ENCODE data around the gene CYP27A1.

The CYP27A1 gene

GRCh38 chr2:218773881-218774280 is 8.1 kb upstream of the CYP27A1 start:
- DNase-seq (ENCODE audit: low spot score), result no peak

DNA sequence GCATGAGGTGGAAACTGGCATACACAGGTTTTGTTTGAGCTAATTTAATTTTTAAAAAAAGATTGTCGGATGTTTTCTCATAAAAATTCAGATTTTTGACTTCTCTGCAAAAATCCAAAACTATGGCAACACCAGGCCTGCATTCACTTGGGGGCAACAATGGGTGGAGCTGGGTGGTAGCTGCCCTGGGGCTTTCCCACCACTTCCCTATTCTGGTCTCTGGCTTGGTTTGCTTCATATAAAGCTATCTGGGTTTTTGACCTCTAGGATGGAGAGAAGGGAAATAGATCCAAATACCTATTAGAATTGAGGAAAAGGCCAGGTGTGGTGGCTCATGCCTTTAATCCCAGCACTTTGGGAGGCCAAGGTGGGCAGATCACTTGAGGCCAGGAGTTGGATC is 5.5 kb upstream of the CYP27A1 start:
- DNase-seq (ENCODE audit: low spot score), result no peak

GRCh38 chr2:218777276-218777990 is 4.5 kb upstream of the CYP27A1 start:
- no peak for DNase-seq (ENCODE audit: low spot score)

- DNase-seq (ENCODE audit: low spot score), result no peak
Measured at GRCh38 chr2:218780046-218780445, 1.9 kb upstream of the CYP27A1 start.

DNA sequence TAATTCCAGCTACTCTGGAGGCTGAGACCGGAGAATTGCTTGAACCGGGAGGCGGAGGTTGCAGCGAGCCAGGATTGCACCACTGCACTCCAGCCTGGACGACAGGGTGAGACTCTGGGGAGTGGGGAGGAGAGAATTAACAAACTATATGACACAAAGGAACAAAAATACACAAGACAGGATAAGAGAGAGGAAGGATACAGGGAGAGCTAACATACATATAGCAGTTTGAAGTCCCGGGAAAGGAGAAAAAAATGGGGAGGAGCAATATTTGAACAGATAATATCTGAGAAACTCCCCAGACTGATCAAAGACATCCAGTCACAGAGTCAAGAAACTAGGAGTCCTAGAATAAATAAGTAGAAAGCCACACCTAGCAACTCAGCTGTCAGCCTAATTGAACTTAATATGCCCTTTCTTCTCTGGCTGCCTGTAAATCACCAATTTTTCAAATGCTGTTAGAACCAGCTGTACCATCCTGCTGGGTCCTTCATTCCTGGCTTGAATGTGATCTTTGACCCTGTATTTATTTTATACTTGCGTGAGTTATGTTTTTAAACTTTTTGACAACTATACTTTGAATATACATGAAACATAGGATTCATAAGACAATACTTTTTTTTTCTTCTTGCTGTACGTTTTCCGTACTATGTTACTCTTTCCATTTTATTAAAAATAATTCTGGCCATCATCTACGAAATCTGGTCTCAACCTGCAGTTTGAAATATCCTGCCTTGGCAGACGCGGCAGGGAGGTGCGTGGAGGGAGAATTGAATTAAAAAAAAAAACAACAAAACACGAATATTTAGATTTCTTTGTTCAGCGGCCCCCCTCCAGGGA is 876 bp upstream of the CYP27A1 start:
- DNase-seq (ENCODE audit: low spot score), result no peak

DNA sequence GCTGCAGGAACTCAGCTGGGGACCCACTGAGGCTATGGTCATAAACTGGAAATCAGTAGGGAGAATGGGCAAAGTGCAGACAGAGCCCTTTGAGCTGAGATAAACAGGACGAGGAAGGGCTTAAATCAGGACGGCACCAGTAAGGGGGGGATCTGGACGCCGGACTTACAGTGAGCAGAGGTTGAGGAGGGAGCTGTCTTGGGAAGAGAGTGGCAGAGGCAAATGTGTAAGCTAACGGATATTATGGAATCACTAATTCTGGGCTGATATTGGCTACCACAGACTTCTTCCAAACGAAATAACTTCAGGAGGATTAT is 539 bp downstream of the CYP27A1 start:
- no peak for DNase-seq (ENCODE audit: low spot score)

DNA sequence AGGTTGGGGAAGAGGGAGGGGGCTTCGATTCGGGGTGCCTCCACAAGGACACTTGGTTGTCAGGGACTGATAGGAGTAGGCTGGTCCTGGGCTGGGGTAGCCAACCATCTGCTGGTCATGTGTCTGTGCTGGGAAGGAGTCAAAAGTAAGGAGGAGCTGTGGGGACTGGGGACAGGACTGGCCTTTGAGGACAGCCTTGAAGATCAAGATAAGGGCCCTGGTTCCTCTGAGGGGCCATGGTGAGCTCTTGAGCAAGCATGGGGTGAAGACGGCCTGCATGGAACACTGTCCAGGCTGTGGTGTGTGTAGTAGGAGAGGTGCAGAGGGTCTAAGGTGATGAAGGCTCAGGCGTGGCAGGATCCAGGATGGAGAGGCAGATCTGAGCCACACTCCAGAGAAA is 1.7 kb downstream of the CYP27A1 start:
- DNase-seq (ENCODE audit: low spot score), result no peak

GRCh38 chr2:218785103-218785502 is 3.2 kb downstream of the CYP27A1 start:
- DNase-seq (ENCODE audit: low spot score), result no peak

DNA sequence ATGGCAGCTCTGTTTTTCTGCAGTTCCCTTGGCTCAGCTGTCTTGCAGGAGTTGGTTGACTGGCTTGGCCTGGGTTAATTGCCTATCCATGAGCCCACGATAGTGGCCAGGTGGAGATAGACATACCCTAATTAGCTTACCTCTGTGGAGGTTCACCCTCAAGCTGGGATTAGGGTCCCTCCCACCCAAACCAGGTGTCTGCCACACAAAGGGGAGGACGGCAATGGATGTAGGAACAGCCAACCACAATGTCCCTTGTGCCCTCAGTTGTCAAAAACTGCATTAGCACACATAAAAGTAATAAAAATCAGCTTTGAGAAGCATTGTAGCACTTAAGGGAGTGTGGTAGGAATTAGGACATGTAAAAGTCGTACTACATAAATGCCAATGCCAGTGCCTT is 4.2 kb downstream of the CYP27A1 start:
- DNase-seq (ENCODE audit: low spot score), result no peak

GRCh38 chr2:218788529-218789255 is 6.7 kb downstream of the CYP27A1 start:
- DNase-seq (ENCODE audit: low spot score), result no peak

DNA sequence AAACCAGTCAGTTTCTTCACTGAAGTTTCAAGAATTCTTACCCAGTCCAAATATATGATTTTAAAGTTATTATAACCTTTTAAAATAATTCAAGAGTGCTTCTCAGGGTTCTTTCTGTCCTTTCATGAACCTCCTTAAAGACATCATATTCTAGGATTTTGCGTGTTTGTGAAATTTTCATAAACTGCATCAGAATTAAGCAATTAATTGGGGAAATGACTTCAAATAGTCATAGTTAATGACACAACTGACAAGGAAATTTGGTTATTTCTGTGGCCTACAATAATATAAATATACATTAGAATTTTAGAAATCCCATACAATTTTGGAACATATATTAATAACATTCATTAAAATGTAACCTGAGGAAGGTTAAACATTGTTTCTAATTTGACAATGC is 10.5 kb downstream of the CYP27A1 start:
- no peak for DNase-seq (ENCODE audit: low spot score)

DNA sequence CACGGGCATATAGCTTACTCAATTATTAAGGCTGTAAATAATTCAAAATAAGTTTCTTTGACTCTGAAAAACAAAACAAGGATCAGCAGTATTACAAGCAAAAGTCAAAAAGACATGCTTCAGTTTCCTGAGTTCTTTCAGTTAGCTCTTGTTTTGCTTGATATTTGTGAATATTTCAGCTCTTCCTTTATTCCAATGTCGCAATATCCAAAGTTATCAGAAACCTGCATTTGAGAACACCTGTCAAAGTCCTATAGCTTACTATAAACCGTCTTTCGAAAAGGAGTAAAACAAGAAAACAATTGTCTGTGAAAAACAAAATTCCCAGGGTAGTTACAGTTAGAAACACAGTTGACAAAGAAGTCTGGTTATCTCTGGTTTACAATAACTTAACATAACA is 14.7 kb downstream of the CYP27A1 start:
- no peak for DNase-seq (ENCODE audit: low spot score)

DNA sequence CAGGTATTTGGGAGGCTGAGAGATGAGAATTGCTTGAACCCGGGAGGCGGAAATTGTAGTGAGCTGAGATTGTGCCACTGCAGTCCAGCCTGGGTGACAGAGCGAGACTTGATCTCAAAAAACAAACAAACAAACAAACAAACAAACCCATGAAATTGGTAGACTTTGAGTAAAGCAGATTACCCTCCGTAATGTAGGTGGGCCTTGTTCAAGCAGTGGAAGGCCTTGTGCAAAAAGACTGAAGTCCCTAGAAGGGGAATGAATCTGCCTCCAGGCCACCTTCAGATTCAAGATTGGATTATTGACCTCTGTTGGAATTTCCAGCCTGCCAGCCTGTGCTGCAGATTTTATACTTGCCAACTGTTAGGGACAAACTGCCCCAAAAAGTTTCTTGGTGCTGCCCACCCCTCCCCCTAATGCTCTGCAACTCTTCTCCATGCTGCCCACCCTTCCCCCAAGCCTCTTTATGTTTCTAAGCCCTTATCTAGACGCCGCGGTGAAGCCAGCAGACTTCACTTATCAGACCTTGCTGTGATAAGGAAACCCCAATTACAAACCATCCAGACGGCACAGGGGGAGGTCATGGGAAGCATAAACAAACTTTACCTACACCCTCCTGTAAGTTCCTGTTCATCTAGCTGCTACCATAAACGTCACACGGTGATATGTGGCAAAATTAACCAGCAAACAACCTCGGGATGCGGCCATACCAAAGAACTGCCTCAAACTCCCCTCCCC is 17.0 kb downstream of the CYP27A1 start:
- no peak for DNase-seq (ENCODE audit: low spot score)

DNA sequence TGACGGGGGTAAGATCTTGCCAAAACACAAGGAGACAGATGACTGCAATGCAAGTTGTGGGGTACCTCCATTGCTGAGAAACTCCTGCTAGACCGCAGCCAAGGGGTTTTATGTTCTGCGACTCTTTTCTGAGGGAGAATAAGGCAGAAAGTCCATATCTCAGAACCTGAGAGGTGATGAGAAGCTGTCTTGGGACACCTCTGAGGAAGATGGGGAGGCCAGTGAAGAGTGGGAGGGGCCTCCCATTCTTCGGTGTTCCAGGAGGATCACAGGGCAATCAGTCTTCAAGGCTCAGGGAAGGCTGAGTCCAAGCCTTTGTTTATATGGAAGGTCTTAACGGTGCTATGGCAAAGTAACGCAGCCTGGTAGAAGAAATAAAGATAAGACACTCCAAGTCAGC is 18.0 kb downstream of the CYP27A1 start:
- no peak for DNase-seq (ENCODE audit: low spot score)

GRCh38 chr2:218802386-218802994 is 20.5 kb downstream of the CYP27A1 start:
- peak; percentile 51 for DNase-seq (ENCODE audit: low spot score)

DNA sequence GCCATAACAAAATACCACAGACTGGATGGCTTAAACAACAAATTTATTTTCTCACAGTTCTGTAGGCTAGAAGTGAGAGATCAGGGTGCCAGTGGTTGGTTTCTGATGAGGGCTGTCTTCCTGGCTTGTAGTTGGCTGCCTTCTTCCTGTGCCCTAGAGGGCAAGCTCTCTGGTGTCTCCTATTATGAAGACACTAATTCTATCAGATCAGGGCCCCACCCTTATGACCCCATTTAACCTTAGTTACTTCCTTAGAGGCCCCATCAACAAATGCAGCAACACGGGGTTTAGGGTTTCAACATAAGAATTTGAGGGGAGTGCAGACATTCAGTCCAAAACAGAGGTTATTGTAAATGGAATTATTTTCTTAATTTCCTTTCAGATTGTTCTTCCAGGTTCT is 22.9 kb downstream of the CYP27A1 start:
- no peak for DNase-seq (ENCODE audit: low spot score)

DNA sequence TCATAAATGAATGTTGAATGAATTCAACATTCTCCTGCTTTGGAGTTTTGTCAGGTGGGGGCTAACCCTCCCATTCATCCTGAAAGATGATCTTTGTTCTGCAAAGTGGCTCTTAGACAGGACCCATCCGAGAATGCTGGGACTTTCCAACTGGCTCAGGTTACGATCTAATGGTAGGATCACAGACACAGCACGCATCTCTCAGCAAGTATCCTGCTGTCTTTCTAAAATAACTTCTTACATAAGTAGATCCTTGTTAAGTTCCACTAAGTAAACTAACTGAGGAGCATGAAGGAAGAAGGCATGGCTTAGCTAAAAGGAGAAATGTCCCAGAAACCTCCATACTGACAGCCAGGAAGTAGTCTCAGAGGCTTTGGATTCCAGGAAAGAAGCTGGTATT is 23.7 kb downstream of the CYP27A1 start:
- no peak for DNase-seq (ENCODE audit: low spot score)

GRCh38 chr2:218806346-218806978 is 24.5 kb downstream of the CYP27A1 start:
- DNase-seq (ENCODE audit: low spot score), result peak; percentile 70

DNA sequence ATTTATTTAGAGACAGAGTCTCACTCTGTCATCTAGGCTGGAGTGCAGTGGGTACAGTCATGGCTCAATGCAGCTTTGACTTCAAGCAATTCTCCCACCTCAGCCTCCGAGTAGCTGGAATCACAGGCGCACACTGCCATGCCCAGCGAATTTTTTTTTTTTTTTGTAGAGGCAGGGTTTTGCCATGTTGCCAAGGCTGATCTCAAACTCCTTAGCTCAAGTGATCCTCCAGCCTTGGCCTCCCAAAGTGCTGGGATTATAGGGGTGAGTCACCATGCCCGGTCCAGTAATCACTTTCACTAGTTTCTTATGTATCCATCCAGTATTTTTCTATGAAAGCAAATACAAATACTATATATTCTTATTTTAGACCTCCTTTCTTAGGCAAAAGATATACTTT is 25.7 kb downstream of the CYP27A1 start:
- DNase-seq (ENCODE audit: low spot score), result no peak

- DNase-seq (ENCODE audit: low spot score), result no peak
Measured at GRCh38 chr2:218809515-218809914, 27.6 kb downstream of the CYP27A1 start.

GRCh38 chr2:218810256-218810655 is 28.3 kb downstream of the CYP27A1 start:
- DNase-seq (ENCODE audit: low spot score), result no peak

Measured in NAMALWA (cell line).